Neural progenitor cell (in vitro differentiated cells): ENCODE measurements around the gene CACNA1D.

Experiments
- CTCF ChIP-seq: fragments of 200-600 bp; sonication (generic); IDR thresholded peaks from 2 replicates; pipeline ENCODE4 v1.5.1; 2017; ENCODE audit warnings: antibody characterized with exemption, mild to moderate bottlenecking
- EZH2 ChIP-seq: fragments of 200-600 bp; sonication (generic); IDR thresholded peaks from 2 replicates; pipeline ENCODE4 v1.6.1; 2017; ENCODE audit warnings: antibody characterized with exemption, mild to moderate bottlenecking, moderate library complexity

DNA sequence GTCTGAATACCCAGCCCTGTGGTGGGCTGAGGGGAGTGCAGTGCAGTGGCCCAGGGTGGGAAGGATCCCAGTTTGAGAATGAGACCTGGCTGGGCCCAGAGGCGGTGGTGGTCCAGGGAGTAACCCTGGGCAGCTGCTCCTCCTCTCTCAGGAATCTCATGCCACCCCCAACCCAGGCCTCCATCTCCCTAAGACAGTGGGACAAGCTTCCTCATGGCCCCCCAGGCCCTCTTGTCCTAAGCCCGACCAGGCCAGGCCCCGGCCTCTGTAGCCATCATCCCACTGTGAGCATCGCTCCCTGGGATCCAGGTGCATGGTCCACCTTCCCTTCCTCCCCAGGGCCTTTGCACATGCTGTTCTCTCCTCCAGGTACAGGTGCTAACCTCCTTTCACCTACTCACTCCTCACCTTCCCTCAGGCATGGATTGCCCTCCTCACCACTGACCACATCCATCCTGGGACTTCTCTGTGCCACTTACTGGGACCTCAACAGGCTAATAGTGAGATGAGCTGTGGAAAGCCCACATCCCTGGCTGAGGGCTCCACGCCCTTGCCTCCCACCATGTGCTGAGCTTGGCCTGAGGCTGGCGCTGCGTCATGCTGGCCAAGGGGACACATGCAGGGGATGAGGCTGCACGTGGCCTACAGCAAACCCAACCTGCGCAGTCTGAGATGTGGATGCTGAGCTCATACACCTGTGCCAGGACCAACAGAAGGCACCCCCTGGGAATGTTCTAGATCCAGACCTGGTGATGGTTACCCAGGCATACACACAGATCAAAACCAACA is 341.9 kb downstream of the CACNA1D start:
- TF ChIP-seq CTCF (no peak), EZH2 (no peak)
